ENCODE data around the gene VENTX. TPM values are rescaled to one million over a fixed set of nuclear protein-coding genes. Genes with fewer than 3 reads are reported as not detected.
"Not testable (repeated sequence)": the region's sequence is repeated elsewhere in the genome, so short reads cannot be mapped to it uniquely, and the experiment has no call there.

The VENTX gene
- total RNA-seq, 1 donor from 2014 or later = not detected

- Histone ChIP-seq H3K4me3 (ENCODE audit: low read length in 3 of 3) (no peak overlapping the region), H3K27me3 (ENCODE audit: control insufficient read depth in 3 of 3, insufficient read depth in 3 of 3, low read length in 3 of 3) (peaks cover 48 to 57% (median 55%) of the 10 kb centered on the region in 3 donors), H3K9ac (ENCODE audit: low read depth in 1 of 3, low read length in 3 of 3) (no peak overlapping the region), H3K27ac (ENCODE audit: low read depth, low read length) (no peak overlapping the region), H3K36me3 (ENCODE audit: control insufficient read depth in 3 of 3, insufficient read depth in 3 of 3, low read length in 3 of 3) (no peaks in the 10 kb centered on the region), H3K9me3 (ENCODE audit: control insufficient read depth in 3 of 3, low read length in 3 of 3) (no peaks in the 10 kb centered on the region), H3K4me1 (ENCODE audit: control insufficient read depth in 3 of 3, insufficient read depth in 3 of 3, low read length in 3 of 3) (no peaks in the 10 kb centered on the region)
Observed at GRCh38 chr10:133226251-133226808, 11.3 kb upstream of the VENTX start.

- H3K27me3 ChIP-seq (ENCODE audit: control insufficient read depth in 3 of 3, insufficient read depth in 3 of 3, low read length in 3 of 3) = peaks cover 56 to 63% (median 63%) of the 10 kb centered on the region in 3 donors
- no peaks in the 10 kb centered on the region for H3K36me3 ChIP-seq (ENCODE audit: control insufficient read depth in 3 of 3, insufficient read depth in 3 of 3, low read length in 3 of 3)
Observed at GRCh38 chr10:133227256-133227655, 10.4 kb upstream of the VENTX start.

GRCh38 chr10:133229265-133230043 lies 8.2 kb upstream of the VENTX start:
- Histone ChIP-seq H3K4me1 (ENCODE audit: control insufficient read depth in 3 of 3, insufficient read depth in 3 of 3, low read length in 3 of 3) (no peaks in the 10 kb centered on the region), H3K9ac (ENCODE audit: low read depth in 1 of 3, low read length in 3 of 3) (no peak overlapping the region), H3K4me3 (ENCODE audit: low read length in 3 of 3) (no peak overlapping the region), H3K36me3 (ENCODE audit: control insufficient read depth in 3 of 3, insufficient read depth in 3 of 3, low read length in 3 of 3) (no peaks in the 10 kb centered on the region), H3K27me3 (ENCODE audit: control insufficient read depth in 3 of 3, insufficient read depth in 3 of 3, low read length in 3 of 3) (peaks cover 65 to 74% (median 71%) of the 10 kb centered on the region in 3 donors), H3K27ac (ENCODE audit: low read depth, low read length) (no peak overlapping the region), H3K9me3 (ENCODE audit: control insufficient read depth in 3 of 3, low read length in 3 of 3) (no peaks in the 10 kb centered on the region)

More at GRCh38 chr10:133227256-133227655, 10.4 kb upstream of the VENTX start:
- Histone ChIP-seq H3K9me3 (ENCODE audit: control insufficient read depth in 3 of 3, low read length in 3 of 3) (no peaks in the 10 kb centered on the region), H3K4me1 (ENCODE audit: control insufficient read depth in 3 of 3, insufficient read depth in 3 of 3, low read length in 3 of 3) (no peaks in the 10 kb centered on the region), H3K4me3 (ENCODE audit: low read length in 3 of 3) (no peak overlapping the region), H3K9ac (ENCODE audit: low read depth in 1 of 3, low read length in 3 of 3) (no peak overlapping the region), H3K27ac (ENCODE audit: low read depth, low read length) (no peak overlapping the region)

- Histone ChIP-seq H3K36me3 (ENCODE audit: control insufficient read depth in 3 of 3, insufficient read depth in 3 of 3, low read length in 3 of 3) (no peaks in the 10 kb centered on the region), H3K4me1 (ENCODE audit: control insufficient read depth in 3 of 3, insufficient read depth in 3 of 3, low read length in 3 of 3) (no peaks in the 10 kb centered on the region), H3K27me3 (ENCODE audit: control insufficient read depth in 3 of 3, insufficient read depth in 3 of 3, low read length in 3 of 3) (peaks cover 62 to 71% (median 65%) of the 10 kb centered on the region in 3 donors), H3K4me3 (ENCODE audit: low read length in 3 of 3) (no peak within 1 kb of the TSS), H3K27ac (ENCODE audit: low read depth, low read length) (no peak within 1 kb of the TSS), H3K9me3 (ENCODE audit: control insufficient read depth in 3 of 3, low read length in 3 of 3) (no peaks in the 10 kb centered on the region), H3K9ac (ENCODE audit: low read depth in 1 of 3, low read length in 3 of 3) (no peak within 1 kb of the TSS)
Observed at GRCh38 chr10:133230044-133230361, 7.7 kb upstream of the VENTX start, which contains the start of gene UTF1. Gene UTF1 (plus strand): TSS chr10:133230217. CDS start chr10:133230289, 72 bp downstream.

GRCh38 chr10:133230387-133231195 lies 7.1 kb upstream of the VENTX start:
- H3K9me3 ChIP-seq (ENCODE audit: control insufficient read depth in 3 of 3, low read length in 3 of 3) = no peaks in the 10 kb centered on the region
- H3K9ac ChIP-seq (ENCODE audit: low read depth in 1 of 3, low read length in 3 of 3) = no peak overlapping the region
- H3K36me3 ChIP-seq (ENCODE audit: control insufficient read depth in 3 of 3, insufficient read depth in 3 of 3, low read length in 3 of 3) = no peaks in the 10 kb centered on the region
- H3K27ac ChIP-seq (ENCODE audit: low read depth, low read length) = no peak overlapping the region
- no peaks in the 10 kb centered on the region for H3K4me1 ChIP-seq (ENCODE audit: control insufficient read depth in 3 of 3, insufficient read depth in 3 of 3, low read length in 3 of 3)
- no peak overlapping the region for H3K4me3 ChIP-seq (ENCODE audit: low read length in 3 of 3)
- H3K27me3 ChIP-seq (ENCODE audit: control insufficient read depth in 3 of 3, insufficient read depth in 3 of 3, low read length in 3 of 3) = peaks cover 59 to 70% (median 68%) of the 10 kb centered on the region in 3 donors

- Histone ChIP-seq H3K27me3 (ENCODE audit: control insufficient read depth in 3 of 3, insufficient read depth in 3 of 3, low read length in 3 of 3) (peaks cover 55 to 68% (median 60%) of the 10 kb centered on the region in 3 donors), H3K4me3 (ENCODE audit: low read length in 3 of 3) (no peak overlapping the region), H3K27ac (ENCODE audit: low read depth, low read length) (no peak overlapping the region), H3K9me3 (ENCODE audit: control insufficient read depth in 3 of 3, low read length in 3 of 3) (no peaks in the 10 kb centered on the region), H3K4me1 (ENCODE audit: control insufficient read depth in 3 of 3, insufficient read depth in 3 of 3, low read length in 3 of 3) (no peaks in the 10 kb centered on the region), H3K36me3 (ENCODE audit: control insufficient read depth in 3 of 3, insufficient read depth in 3 of 3, low read length in 3 of 3) (no peaks in the 10 kb centered on the region), H3K9ac (ENCODE audit: low read depth in 1 of 3, low read length in 3 of 3) (no peak overlapping the region)
Observed at GRCh38 chr10:133231244-133231945, 6.3 kb upstream of the VENTX start.

- Histone ChIP-seq H3K9me3 (ENCODE audit: control insufficient read depth in 3 of 3, low read length in 3 of 3) (no peaks in the 10 kb centered on the region), H3K36me3 (ENCODE audit: control insufficient read depth in 3 of 3, insufficient read depth in 3 of 3, low read length in 3 of 3) (no peaks in the 10 kb centered on the region), H3K4me1 (ENCODE audit: control insufficient read depth in 3 of 3, insufficient read depth in 3 of 3, low read length in 3 of 3) (peaks cover 0 to 4% (median 0%) of the 10 kb centered on the region in 3 donors), H3K4me3 (ENCODE audit: low read length in 3 of 3) (no peak overlapping the region), H3K27ac (ENCODE audit: low read depth, low read length) (no peak overlapping the region), H3K9ac (ENCODE audit: low read depth in 1 of 3, low read length in 3 of 3) (no peak overlapping the region), H3K27me3 (ENCODE audit: control insufficient read depth in 3 of 3, insufficient read depth in 3 of 3, low read length in 3 of 3) (peaks cover 53 to 68% (median 58%) of the 10 kb centered on the region in 3 donors)
Observed at GRCh38 chr10:133231946-133232574, 5.6 kb upstream of the VENTX start.

- H3K9me3 ChIP-seq (ENCODE audit: control insufficient read depth in 3 of 3, low read length in 3 of 3); H3K4me1 ChIP-seq (ENCODE audit: control insufficient read depth in 3 of 3, insufficient read depth in 3 of 3, low read length in 3 of 3); H3K36me3 ChIP-seq (ENCODE audit: control insufficient read depth in 3 of 3, insufficient read depth in 3 of 3, low read length in 3 of 3); H3K27ac ChIP-seq (ENCODE audit: low read depth, low read length); H3K9ac ChIP-seq (ENCODE audit: low read depth in 1 of 3, low read length in 3 of 3); H3K4me3 ChIP-seq (ENCODE audit: low read length in 3 of 3): not testable (repeated sequence)
- H3K27me3 ChIP-seq (ENCODE audit: control insufficient read depth in 3 of 3, insufficient read depth in 3 of 3, low read length in 3 of 3) = peaks cover 56 to 73% (median 64%) of the 10 kb centered on the region in 3 donors
Observed at GRCh38 chr10:133234796-133235195, 2.9 kb upstream of the VENTX start.

- H3K4me3 ChIP-seq (ENCODE audit: low read length in 3 of 3) = no peak overlapping the region
- peaks cover 0 to 4% (median 0%) of the 10 kb centered on the region in 3 donors for H3K4me1 ChIP-seq (ENCODE audit: control insufficient read depth in 3 of 3, insufficient read depth in 3 of 3, low read length in 3 of 3)
- H3K36me3 ChIP-seq (ENCODE audit: control insufficient read depth in 3 of 3, insufficient read depth in 3 of 3, low read length in 3 of 3) = no peaks in the 10 kb centered on the region
- no peaks in the 10 kb centered on the region for H3K9me3 ChIP-seq (ENCODE audit: control insufficient read depth in 3 of 3, low read length in 3 of 3)
- no peak overlapping the region for H3K27ac ChIP-seq (ENCODE audit: low read depth, low read length)
- H3K9ac ChIP-seq (ENCODE audit: low read depth in 1 of 3, low read length in 3 of 3) = no peak overlapping the region
- H3K27me3 ChIP-seq (ENCODE audit: control insufficient read depth in 3 of 3, insufficient read depth in 3 of 3, low read length in 3 of 3) = peaks cover 56 to 77% (median 66%) of the 10 kb centered on the region in 3 donors
Observed at GRCh38 chr10:133235265-133235855, 2.3 kb upstream of the VENTX start.

Measured in skeletal muscle tissue (tissue), 4 donors.